Embryonic facial prominence (tissue), 1 donor: ENCODE data around the gene SREK1.
"Not testable (repeated sequence)": the region's sequence is repeated elsewhere in the genome, so short reads cannot be mapped to it uniquely, and the experiment has no call there.

Experiments
- DNase-seq: peaks from one replicate; pipeline ENCODE4 v3.0.0-alpha.2; 2016; ENCODE audit errors: extremely low spot score

Gene SREK1

GRCh38 chr5:66222455-66222854 is 78.4 kb downstream of the SREK1 start:
- DNase-seq, result no peak

DNA sequence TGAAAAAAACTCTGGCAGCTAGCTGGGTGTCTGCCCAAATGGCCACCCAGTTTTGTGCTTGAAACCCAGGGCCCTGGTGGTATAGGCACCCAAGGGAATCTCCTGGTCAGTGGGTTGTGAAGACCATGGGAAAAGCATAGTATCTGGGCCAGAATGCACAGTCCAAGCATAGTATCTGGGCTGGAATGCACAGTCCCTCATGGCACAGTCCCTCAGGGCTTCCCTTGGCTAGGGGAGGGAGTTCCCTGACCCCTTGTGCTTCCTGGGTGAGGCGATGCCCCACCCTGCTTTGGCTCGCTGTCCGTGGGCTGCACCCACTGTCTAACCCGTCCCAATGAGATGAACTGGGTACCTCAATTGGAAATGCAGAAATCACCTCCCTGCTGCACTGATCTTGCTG is 78.8 kb downstream of the SREK1 start:
- not testable (repeated sequence) for DNase-seq

DNA sequence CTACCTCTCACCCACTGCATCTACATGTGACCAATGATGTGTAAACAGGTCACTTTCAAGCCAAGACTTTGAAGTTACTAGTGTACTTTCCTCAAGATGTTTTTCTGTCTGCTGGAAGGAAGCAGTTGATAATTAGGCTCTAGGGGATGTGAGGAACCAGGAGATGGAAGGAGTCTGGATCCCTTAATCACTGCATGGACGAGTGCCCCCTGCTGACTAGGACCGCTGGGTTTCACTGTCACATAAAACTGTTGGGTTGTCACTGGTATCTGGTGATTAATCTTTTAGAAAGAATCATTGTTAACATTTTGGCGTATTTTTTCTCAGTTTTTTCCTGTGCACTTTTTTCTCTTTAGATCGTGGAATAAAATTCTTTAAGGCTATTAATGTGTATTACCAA is 79.5 kb downstream of the SREK1 start:
- DNase-seq, result no peak

- DNase-seq, result no peak
Observed at GRCh38 chr5:66224274-66224673, 80.2 kb downstream of the SREK1 start.

GRCh38 chr5:66224773-66225553 is 80.9 kb downstream of the SREK1 start:
- DNase-seq, result no peak

- DNase-seq, result no peak
Observed at GRCh38 chr5:66230551-66230950, 86.5 kb downstream of the SREK1 start.

DNA sequence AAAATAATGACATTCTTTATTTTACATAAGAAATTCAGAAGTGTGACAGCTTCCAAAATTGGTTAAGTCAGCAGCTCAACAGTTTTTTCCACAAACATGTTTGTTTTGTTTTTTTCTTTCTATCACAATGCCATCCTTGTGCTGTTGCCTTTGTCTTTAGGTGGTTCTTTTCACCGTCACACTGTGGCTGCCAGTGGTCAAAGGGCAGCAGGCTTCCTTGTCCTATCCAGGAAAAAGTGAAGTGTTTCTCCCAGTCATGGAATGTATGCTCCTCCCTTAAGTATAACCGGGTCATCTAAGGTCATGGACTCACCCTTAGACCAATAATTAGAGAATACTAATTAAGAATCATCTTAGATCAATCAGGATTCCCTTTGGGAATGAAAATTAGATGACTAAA is 87.4 kb downstream of the SREK1 start:
- DNase-seq, result no peak

DNA sequence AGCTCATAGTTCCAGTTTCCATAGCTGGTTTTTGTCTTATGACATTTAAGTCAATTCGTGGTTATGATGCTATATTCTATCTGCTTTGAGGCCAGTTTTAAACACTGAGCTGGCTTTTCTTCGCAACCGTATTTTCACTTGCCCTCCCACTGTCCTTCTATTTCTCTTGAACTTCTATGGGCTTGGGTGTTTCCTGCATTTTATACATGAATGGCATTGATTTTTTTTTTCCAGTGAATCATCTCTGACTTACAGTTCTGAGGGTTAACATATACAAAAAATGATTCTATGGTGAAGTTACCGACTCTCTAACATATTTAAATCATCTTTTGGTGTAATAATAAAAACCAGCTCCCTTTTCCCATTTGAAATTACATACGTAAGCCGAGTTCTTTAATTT is 88.2 kb downstream of the SREK1 start:
- no peak for DNase-seq

DNA sequence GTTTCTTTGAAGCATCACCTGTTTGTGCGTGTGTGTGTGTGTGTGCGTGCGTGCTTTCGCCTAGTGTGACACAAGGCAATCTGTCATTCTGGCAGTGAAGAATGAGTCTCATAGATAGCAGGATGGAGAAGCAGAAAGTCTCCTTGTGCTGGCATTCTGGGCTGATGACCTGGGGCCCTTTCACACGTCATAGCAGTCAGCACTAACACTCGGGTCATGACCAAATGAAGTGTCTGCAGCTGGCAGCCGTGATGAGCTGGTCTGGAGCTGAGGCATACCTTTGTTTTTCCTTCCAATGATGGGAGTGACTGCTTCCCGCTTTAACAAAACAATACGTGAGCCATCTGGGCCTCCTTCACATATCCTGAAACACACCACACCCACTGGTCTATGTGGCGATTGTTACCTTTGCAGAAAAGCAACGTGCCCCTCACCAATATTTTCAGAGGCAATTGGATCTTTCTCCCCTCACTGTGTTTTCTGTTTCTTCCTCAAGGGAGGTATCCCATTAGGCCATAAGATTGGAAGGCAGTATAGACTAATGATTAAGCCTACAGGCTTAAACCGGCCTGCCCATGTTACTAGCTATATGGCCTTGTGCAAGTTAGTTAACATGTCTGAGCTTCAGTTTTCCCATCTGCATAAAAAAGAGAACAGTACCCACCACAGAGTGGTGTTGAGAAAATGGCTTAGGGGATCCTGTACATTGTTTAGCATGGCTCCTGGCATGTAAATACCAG is 88.8 kb downstream of the SREK1 start:
- no peak for DNase-seq
